ENCODE data around the gene PSMA6.

Gene PSMA6

GRCh38 chr14:35352274-35353233 is 60.4 kb downstream of the PSMA6 start (continued):
- TF ChIP-seq HIC1 (tag by site-specific recombination; IDR thresholded peaks at IDR 0.05) (no peak), ZNF10 (tag by site-specific recombination; IDR thresholded peaks at IDR 0.05) (no peak), ZFHX2 (tag by site-specific recombination; conservative IDR thresholded peaks at IDR 0.05) (no peak), ZNF837 (tag by site-specific recombination; IDR thresholded peaks at IDR 0.05) (peak; percentile 49; the same call in 1 of the 2 replicates), GFI1B (tag by site-specific recombination; IDR thresholded peaks at IDR 0.05) (no peak), ZNF561 (tag by site-specific recombination; IDR thresholded peaks at IDR 0.05; ENCODE audit: borderline replicate concordance) (no peak), ZNF48 (tag by site-specific recombination; IDR thresholded peaks at IDR 0.05) (peak; percentile 62; the same call in 1 of the 2 replicates), ZNF16 (tag by site-specific recombination; IDR thresholded peaks at IDR 0.05; ENCODE audit: low read depth) (no peak), ZBTB8A (tag by site-specific recombination; IDR thresholded peaks at IDR 0.05) (no peak), ZNF423 (tag by site-specific recombination; IDR thresholded peaks at IDR 0.05) (no peak), GLIS1 (tag by site-specific recombination; IDR thresholded peaks at IDR 0.05) (peak; percentile 59), PBX3 (CRISPR knock-in tag; IDR thresholded peaks at IDR 0.05) (no peak), ZNF473 (tag by site-specific recombination; IDR thresholded peaks at IDR 0.05) (no peak), ZNF555 (tag by site-specific recombination; conservative IDR thresholded peaks at IDR 0.05) (no peak), SP7 (tag by site-specific recombination; IDR thresholded peaks at IDR 0.05) (no peak), ZNF521 (tag by site-specific recombination; IDR thresholded peaks at IDR 0.05) (no peak), SALL2 (tag by site-specific recombination; IDR thresholded peaks at IDR 0.05; ENCODE audit: borderline replicate concordance) (peak; percentile 73; the same call in 1 of the 2 replicates), YY1 (tag by site-specific recombination; IDR thresholded peaks at IDR 0.05) (0 out of 2 replicates have a peak, but pooled peaks have one; percentile 12), BCL6B (tag by site-specific recombination; IDR thresholded peaks at IDR 0.05) (no peak), ZNF280D (tag by site-specific recombination; IDR thresholded peaks at IDR 0.05) (no peak), ZNF138 (tag by site-specific recombination; IDR thresholded peaks at IDR 0.05; ENCODE audit: borderline replicate concordance) (no peak), ZNF596 (tag by site-specific recombination; IDR thresholded peaks at IDR 0.05) (no peak), ZSCAN4 (tag by site-specific recombination; IDR thresholded peaks at IDR 0.05) (peak; percentile 100), KLF1 (tag by site-specific recombination; IDR thresholded peaks at IDR 0.05) (no peak), GLI4 (tag by site-specific recombination; IDR thresholded peaks at IDR 0.05) (no peak), ZNF701 (tag by site-specific recombination; IDR thresholded peaks at IDR 0.05) (no peak), ZBTB1 (tag by site-specific recombination; IDR thresholded peaks at IDR 0.05) (no peak)
